MM.1S (cell line): ENCODE results near the gene KCTD17.

Source experiments
- DNase-seq: peaks from one replicate; pipeline ENCODE4 v3.0.0-alpha.2; 2015
- H2AFZ ChIP-seq: fragments of 300-600 bp; sonication (generic); 2 replicates; pipeline ENCODE4 v1.6.0; 2016; ENCODE audit warnings: antibody characterized with exemption, low read length
- H3F3A ChIP-seq: fragments of 300-600 bp; sonication (generic); 2 replicates; pipeline ENCODE4 v1.6.1; 2016; ENCODE audit warnings: mild to moderate bottlenecking, antibody characterized with exemption, low read length, moderate library complexity, mixed read lengths; ENCODE audit not compliant: insufficient read depth
- H3K27ac ChIP-seq: fragments of 300-600 bp; sonication (generic); 2 replicates; pipeline ENCODE4 v1.5.1; 2016; ENCODE audit warnings: mild to moderate bottlenecking, low read length
- H3K27me3 ChIP-seq: fragments of 300-600 bp; sonication (generic); replicated peaks from 2 replicates; pipeline ENCODE4 v1.6.0; 2016; ENCODE audit warnings: low read length; ENCODE audit not compliant: insufficient read depth
- H3K36me3 ChIP-seq: fragments of 300-600 bp; sonication (generic); replicated peaks from 2 replicates; pipeline ENCODE4 v1.6.1; 2016; ENCODE audit warnings: mild to moderate bottlenecking, low read length, mixed read lengths; ENCODE audit not compliant: insufficient read depth
- H3K4me1 ChIP-seq: fragments of 300-600 bp; sonication (generic); 2 replicates; pipeline ENCODE4 v1.6.1; 2016; ENCODE audit warnings: low read length, mixed read lengths
- H3K4me2 ChIP-seq: fragments of 300-600 bp; sonication (generic); 2 replicates; pipeline ENCODE4 v1.6.0; 2016; ENCODE audit warnings: low read depth, low read length
- H3K4me3 ChIP-seq: fragments of 300-600 bp; sonication (generic); 2 replicates; pipeline ENCODE4 v1.5.1; 2016; ENCODE audit warnings: low read length, mixed read lengths
- H3K79me2 ChIP-seq: fragments of 300-600 bp; sonication (generic); 2 replicates; pipeline ENCODE4 v1.6.1; 2016; ENCODE audit warnings: mixed run types, low read length, mixed read lengths
- H3K9ac ChIP-seq: fragments of 300-600 bp; sonication (generic); 2 replicates; pipeline ENCODE4 v1.6.1; 2016; ENCODE audit warnings: low read length, mixed read lengths
- H3K9me2 ChIP-seq: fragments of 300-600 bp; sonication (generic); replicated peaks from 2 replicates; pipeline ENCODE4 v1.6.1; 2016; ENCODE audit warnings: mild to moderate bottlenecking, low read length, mixed read lengths; ENCODE audit not compliant: insufficient read depth
- H3K9me3 ChIP-seq: fragments of 300-600 bp; sonication (generic); replicated peaks from 2 replicates; pipeline ENCODE4 v1.6.1; 2016; ENCODE audit warnings: mild to moderate bottlenecking, low read length, mixed read lengths; ENCODE audit not compliant: insufficient read depth
- H4K20me1 ChIP-seq: fragments of 300-600 bp; sonication (generic); 2 replicates; pipeline ENCODE4 v1.6.1; 2016; ENCODE audit warnings: mild to moderate bottlenecking, low read length, moderate library complexity, mixed read lengths; ENCODE audit not compliant: insufficient read depth
- CTCF ChIP-seq: fragments of 300-600 bp; sonication (generic); IDR thresholded peaks from 2 replicates; pipeline ENCODE4 v1.5.1; 2016; ENCODE audit warnings: antibody characterized with exemption, low read length, mixed read lengths
- EZH2 ChIP-seq: fragments of 300-600 bp; sonication (generic); optimal IDR thresholded peaks from 2 replicates; pipeline ENCODE3; 2017; ENCODE audit warnings: low read depth, mild to moderate bottlenecking, antibody characterized with exemption, low read length, mixed read lengths
- EZH2phosphoT487 ChIP-seq: fragments of 300-600 bp; sonication (generic); IDR thresholded peaks from 2 replicates; pipeline ENCODE4 v1.6.1; 2018; ENCODE audit warnings: antibody characterized with exemption, low read length

KCTD17 gene

GRCh38 chr22:37027556-37027955 is 24.0 kb upstream of the KCTD17 start:
- no peaks in the 10 kb centered on the region for H3K27me3 ChIP-seq
- no peak overlapping the region for H3K27ac ChIP-seq
- no peaks in the 10 kb centered on the region for H4K20me1 ChIP-seq
- H3K4me1 ChIP-seq: peaks cover 15% of the 10 kb centered on the region
- no peak overlapping the region for H3K4me3 ChIP-seq
- H2AFZ ChIP-seq: no peak overlapping the region
- TF ChIP-seq EZH2phosphoT487: no peak
- no peak for TF ChIP-seq CTCF
- TF ChIP-seq EZH2: no peak
- H3K79me2 ChIP-seq: no peaks in the 10 kb centered on the region
- H3K9me3 ChIP-seq: no peaks in the 10 kb centered on the region
- H3K36me3 ChIP-seq: no peaks in the 10 kb centered on the region
- no peaks in the 10 kb centered on the region for H3F3A ChIP-seq
- no peak overlapping the region for H3K4me2 ChIP-seq
- H3K9me2 ChIP-seq: no peaks in the 10 kb centered on the region
- DNase-seq: no peak
- no peak overlapping the region for H3K9ac ChIP-seq

DNA sequence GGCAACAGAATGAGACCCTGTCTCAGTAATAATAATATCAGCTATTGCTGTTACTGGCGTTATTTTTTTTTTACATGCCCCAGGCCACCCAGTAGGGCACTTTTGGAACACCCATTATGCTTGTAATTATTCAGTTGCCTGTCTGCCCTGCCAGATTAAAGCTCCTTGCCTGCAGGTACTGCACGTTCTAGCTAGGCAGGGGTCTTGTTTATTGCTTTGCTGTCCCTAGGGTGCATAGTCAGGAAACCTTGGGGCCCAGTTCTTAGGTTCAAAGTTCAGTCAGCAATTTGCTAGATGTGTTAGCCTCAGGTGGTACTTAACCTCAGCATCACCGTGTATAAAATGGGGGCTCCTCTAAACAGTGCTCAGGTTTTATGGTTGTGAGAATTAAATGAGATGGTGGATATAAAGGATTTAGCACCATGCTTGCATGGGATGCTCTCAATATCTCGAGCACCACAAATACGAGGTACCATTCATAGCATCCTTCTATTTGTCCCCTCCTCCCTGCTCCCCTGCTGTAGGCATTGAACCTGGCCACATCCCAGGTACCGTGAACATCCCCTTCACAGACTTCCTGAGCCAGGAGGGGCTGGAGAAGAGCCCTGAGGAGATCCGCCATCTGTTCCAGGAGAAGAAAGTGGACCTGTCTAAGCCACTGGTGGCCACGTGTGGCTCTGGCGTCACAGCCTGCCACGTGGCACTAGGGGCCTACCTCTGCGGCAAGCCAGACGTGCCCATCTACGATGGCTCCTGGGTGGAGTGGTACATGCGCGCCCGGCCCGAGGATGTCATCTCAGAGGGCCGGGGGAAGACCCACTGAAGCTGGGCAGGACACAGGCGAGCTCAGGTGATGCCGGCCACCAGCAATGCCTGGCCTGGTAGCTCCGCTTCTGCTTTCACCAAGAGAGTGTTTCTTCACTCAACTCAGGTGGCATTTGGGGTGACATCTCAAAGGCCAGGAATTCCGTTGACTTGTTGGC is 22.6 kb upstream of the KCTD17 start:
- H3K27ac ChIP-seq: no peak overlapping the region
- no peaks in the 10 kb centered on the region for H3K79me2 ChIP-seq
- H3K27me3 ChIP-seq: peaks cover 3% of the 10 kb centered on the region; the same call in 1 of the 2 replicates
- no peaks in the 10 kb centered on the region for H4K20me1 ChIP-seq
- no peak for TF ChIP-seq EZH2phosphoT487
- no peak for TF ChIP-seq CTCF
- TF ChIP-seq EZH2: no peak
- no peak overlapping the region for H3K9ac ChIP-seq
- no peak overlapping the region for H2AFZ ChIP-seq
- peaks cover 15% of the 10 kb centered on the region for H3K4me1 ChIP-seq
- H3K4me2 ChIP-seq: no peak overlapping the region
- no peaks in the 10 kb centered on the region for H3K9me2 ChIP-seq
- H3K36me3 ChIP-seq: no peaks in the 10 kb centered on the region
- no peak for DNase-seq
- H3K4me3 ChIP-seq: no peak overlapping the region
- no peaks in the 10 kb centered on the region for H3K9me3 ChIP-seq
- no peaks in the 10 kb centered on the region for H3F3A ChIP-seq

DNA sequence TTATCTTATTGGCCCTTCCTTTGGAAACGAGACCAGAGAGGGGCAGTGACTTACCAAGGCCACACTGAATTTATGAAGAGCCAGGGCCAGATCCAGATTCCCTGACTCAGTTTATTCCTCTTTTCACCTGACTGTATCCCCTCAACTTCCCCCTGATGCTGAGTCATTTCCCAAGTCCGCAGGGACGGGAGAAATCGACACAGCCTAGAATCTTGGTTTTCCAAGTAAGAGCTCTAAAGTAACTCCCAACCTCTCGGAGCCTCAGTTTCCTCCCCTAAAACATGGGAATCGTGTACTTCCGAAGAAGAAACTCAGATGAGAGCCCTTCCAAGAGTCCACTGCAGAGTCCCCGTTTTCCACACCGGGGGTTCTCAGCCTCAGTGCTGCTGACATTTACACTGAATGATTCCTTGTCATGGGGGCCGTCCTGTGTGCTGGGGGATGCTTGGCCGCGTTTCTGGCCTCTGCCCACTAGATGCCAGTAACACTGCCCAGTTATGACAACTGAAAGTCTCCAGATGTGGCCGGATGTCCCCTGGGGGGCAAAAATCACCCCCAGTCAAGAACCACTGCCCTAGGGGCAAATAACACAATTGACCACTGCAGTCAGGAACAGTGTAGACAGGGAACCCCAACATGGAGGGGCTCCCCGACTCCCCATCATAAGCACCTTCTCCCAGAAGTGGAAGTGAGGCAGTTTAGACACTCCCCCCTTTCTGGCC is 20.8 kb upstream of the KCTD17 start:
- DNase-seq: no peak
- H3K9me2 ChIP-seq: no peaks in the 10 kb centered on the region
- no peak overlapping the region for H3K4me3 ChIP-seq
- TF ChIP-seq CTCF: no peak
- TF ChIP-seq EZH2phosphoT487: no peak
- no peak for TF ChIP-seq EZH2
- no peak overlapping the region for H2AFZ ChIP-seq
- H3K9me3 ChIP-seq: no peaks in the 10 kb centered on the region
- H3K79me2 ChIP-seq: no peaks in the 10 kb centered on the region
- no peaks in the 10 kb centered on the region for H3K36me3 ChIP-seq
- H3K27me3 ChIP-seq: peaks cover 13% of the 10 kb centered on the region
- no peak overlapping the region for H3K9ac ChIP-seq
- no peaks in the 10 kb centered on the region for H3F3A ChIP-seq
- no peaks in the 10 kb centered on the region for H4K20me1 ChIP-seq
- no peak overlapping the region for H3K27ac ChIP-seq
- no peak overlapping the region for H3K4me2 ChIP-seq
- peaks cover 6% of the 10 kb centered on the region for H3K4me1 ChIP-seq
